HCT116 (cell line): ENCODE data around the gene SRL. TPM values are rescaled to one million over a fixed set of nuclear protein-coding genes. Genes with fewer than 3 reads are reported as not detected.

Experiments
- ATAC-seq: fragments of 200-7000 bp; cut with Tn5 transposase; 2 replicates; pipeline ENCODE4 v1.9.1; 2020; ENCODE audit warnings: mild to moderate bottlenecking, moderate library complexity
- BruUV-seq: library from RNA; stranded (reverse); fragments of 400-500 nt; replicated peaks from 2 replicates; lab custom pipeline; 2021; lab: Mats Ljungman, UMichigan
- CTCF ChIA-PET: fragments of 300-600 bp; sonication (Branson Sonifier 250); formaldehyde crosslinking; loops from one replicate; lab custom pipeline; 2021; ENCODE audit warnings: antibody characterized with exemption; lab: Charles Lee
- POLR2A ChIA-PET: fragments of 300-600, 350-600 bp; sonication (Branson Sonifier 250); formaldehyde crosslinking; loops from one replicate; lab custom pipeline; 2021; ENCODE audit warnings: antibody characterized with exemption; lab: Charles Lee
- RAD21 ChIA-PET, 2 experiments: fragments of 300-600 bp; sonication (Branson Sonifier 250); formaldehyde crosslinking; loops; one replicate each; lab custom pipeline; 2023; ENCODE audit warnings: low total read pairs in 2 of 2; ENCODE audit not compliant: uncharacterized antibody in 2 of 2, unreplicated experiment in 2 of 2, low non-redundant PET in 1 of 2; lab: Charles Lee
- DNase-seq: peaks from one replicate; pipeline ENCODE4 v3.0.0-alpha.2; 2010; ENCODE audit warnings: low read depth, low spot score
- H2AFZ ChIP-seq: fragments of 200-600 bp; shearing (Covaris generic), sonication (generic); 2 replicates; pipeline ENCODE4 v1.6.1; 2017; ENCODE audit warnings: low read depth, mixed run types, mixed read lengths, antibody characterized with exemption, low read length; ENCODE audit not compliant: poor library complexity, severe bottlenecking
- H3K27ac ChIP-seq: 2 replicates; pipeline ENCODE4 v1.5.1; 2012; ENCODE audit warnings: low read depth, low read length
- H3K27me3 ChIP-seq: fragments of 200-600 bp; sonication (generic); 2 replicates; pipeline ENCODE4 v1.6.1; 2016; ENCODE audit warnings: mixed run types, low read length, mixed read lengths; ENCODE audit not compliant: insufficient read depth
- H3K36me3 ChIP-seq, 2 experiments: fragments of 200-500 bp in 1 of 2; fragments of 200-600 bp in 1 of 2; sonication (Bioruptor generic) in 1 of 2; sonication (generic) in 1 of 2; 2 replicates each; pipeline versions ENCODE4 v1.5.1 to v1.6.1; 2014 to 2016; ENCODE audit warnings: low read length in 2 of 2, inconsistent platforms in 1 of 2, mixed read lengths in 1 of 2, mixed run types in 1 of 2; ENCODE audit not compliant: insufficient read depth in 2 of 2, control insufficient read depth in 1 of 2
- H3K4me1 ChIP-seq, 2 experiments: fragments of 200-600 bp in 1 of 2; sonication (generic) in 1 of 2; 2 replicates each; pipeline versions ENCODE4 v1.5.1 to v1.6.1; 2012 to 2017; ENCODE audit warnings: low read length in 2 of 2, inconsistent platforms in 1 of 2, mild to moderate bottlenecking in 1 of 2, mixed read lengths in 1 of 2, mixed run types in 1 of 2, moderate library complexity in 1 of 2; ENCODE audit not compliant: insufficient read depth in 2 of 2, control insufficient read depth in 1 of 2
- H3K4me2 ChIP-seq: fragments of 200-600 bp; sonication (generic); 2 replicates; pipeline ENCODE4 v1.6.1; 2017; ENCODE audit warnings: mixed run types, low read length, mixed read lengths
- H3K4me3 ChIP-seq, 2 experiments: fragments of 200-600 bp in 1 of 2; sonication (generic) in 1 of 2; replicated peaks in 1 of 2; 2 replicates each; pipeline ENCODE4 v1.5.1; 2011 to 2016; ENCODE audit warnings: low read length in 2 of 2, control low read depth in 1 of 2, low read depth in 1 of 2, mild to moderate bottlenecking in 1 of 2, mixed read lengths in 1 of 2, mixed run types in 1 of 2
- H3K79me2 ChIP-seq: fragments of 200-600 bp; sonication (generic); 2 replicates; pipeline ENCODE4 v1.6.1; 2017; ENCODE audit warnings: mild to moderate bottlenecking, mixed run types, low read length, moderate library complexity, mixed read lengths; ENCODE audit not compliant: insufficient read depth
- H3K9ac ChIP-seq: fragments of 200-600 bp; sonication (generic); 2 replicates; pipeline ENCODE4 v1.6.1; 2016; ENCODE audit warnings: low read length, mixed read lengths
- H3K9me2 ChIP-seq: fragments of 200-600 bp; sonication (generic), shearing (Covaris generic); 2 replicates; pipeline ENCODE4 v1.6.1; 2017; ENCODE audit warnings: mixed run types, mild to moderate bottlenecking, moderate library complexity; ENCODE audit not compliant: insufficient read depth
- H3K9me3 ChIP-seq, 2 experiments: fragments of 200-500 bp in 1 of 2; fragments of 200-600 bp in 1 of 2; sonication (Bioruptor generic) in 1 of 2; sonication (generic) in 1 of 2; 2 replicates each; pipeline ENCODE4 v1.6.1; 2014 to 2017; ENCODE audit warnings: low read length in 2 of 2, mixed read lengths in 2 of 2, inconsistent platforms in 1 of 2, low read depth in 1 of 2, mild to moderate bottlenecking in 1 of 2, mixed run types in 1 of 2, moderate library complexity in 1 of 2; ENCODE audit not compliant: control insufficient read depth in 1 of 2, insufficient read depth in 1 of 2
- H4K20me1 ChIP-seq: fragments of 200-600 bp; sonication (generic), shearing (Covaris generic); 2 replicates; pipeline ENCODE4 v1.6.1; 2017; ENCODE audit warnings: mixed run types, mild to moderate bottlenecking, moderate library complexity; ENCODE audit not compliant: insufficient read depth
- ATF3 ChIP-seq: IDR thresholded peaks from 2 replicates; pipeline ENCODE4 v1.6.1; 2012
- CTCF ChIP-seq, 3 experiments: fragments of 200-600 bp in 1 of 3; sonication (generic) in 1 of 3; IDR thresholded peaks in 2 of 3; conservative IDR thresholded peaks in 1 of 3; 2 replicates each; pipeline ENCODE4 v1.5.1; 2012 to 2017; ENCODE audit warnings: low read depth in 2 of 3, low read length in 2 of 3, antibody characterized with exemption in 1 of 3, borderline replicate concordance in 1 of 3, control low read depth in 1 of 3, mild to moderate bottlenecking in 1 of 3, mixed read lengths in 1 of 3, mixed run types in 1 of 3, moderate library complexity in 1 of 3; ENCODE audit not compliant: insufficient read depth in 1 of 3
- EZH2 ChIP-seq: fragments of 200-600 bp; sonication (generic); IDR thresholded peaks from 2 replicates; pipeline ENCODE4 v1.6.1; 2017; ENCODE audit warnings: antibody characterized with exemption, mixed run types
- EZH2phosphoT487 ChIP-seq: fragments of 200-600 bp; IDR thresholded peaks from 2 replicates; pipeline ENCODE4 v1.6.1; 2018; ENCODE audit warnings: antibody characterized with exemption, borderline replicate concordance
- FOSL1 ChIP-seq: IDR thresholded peaks from 2 replicates; pipeline ENCODE4 v1.6.1; 2012; ENCODE audit warnings: low read depth
- POLR2A ChIP-seq: IDR thresholded peaks from 2 replicates; pipeline ENCODE4 v1.7.0; 2011; ENCODE audit warnings: borderline replicate concordance; ENCODE audit not compliant: insufficient read depth, insufficient read length; ENCODE audit errors: extremely low read depth
- POLR2AphosphoS5 ChIP-seq: IDR thresholded peaks from 2 replicates; pipeline ENCODE4 v1.6.1; 2011; ENCODE audit warnings: mild to moderate bottlenecking, low read depth, low read length, moderate library complexity
- RAD21 ChIP-seq: IDR thresholded peaks from 2 replicates; pipeline ENCODE4 v1.6.1; 2012; ENCODE audit warnings: low read depth, mild to moderate bottlenecking
- REST ChIP-seq: IDR thresholded peaks from 2 replicates; pipeline ENCODE4 v1.6.1; 2012; ENCODE audit warnings: low read depth
- SP1 ChIP-seq: IDR thresholded peaks from 2 replicates; pipeline ENCODE4 v1.6.1; 2012; ENCODE audit warnings: low read depth
- YY1 ChIP-seq: IDR thresholded peaks from 2 replicates; pipeline ENCODE4 v1.6.1; 2011; ENCODE audit warnings: low read length, low read depth, moderate library complexity, mild to moderate bottlenecking; ENCODE audit not compliant: insufficient replicate concordance; ENCODE audit errors: extremely low read depth
- ZBTB33 ChIP-seq: IDR thresholded peaks from 2 replicates; pipeline ENCODE4 v1.6.1; 2011; ENCODE audit warnings: mild to moderate bottlenecking, low read length, moderate library complexity; ENCODE audit not compliant: insufficient replicate concordance; ENCODE audit errors: extremely low read depth
- ZFX ChIP-seq: fragments of 450-650 bp; IDR thresholded peaks from 2 replicates; pipeline ENCODE4 v1.6.1; 2017
- intact Hi-C: fragments of 100-400 bp; cut with micrococcal nuclease; formaldehyde crosslinking; loops from 2 replicates; pipeline ENCODE4 v1.10.0; 2022
- total RNA-seq: library from RNA; stranded (reverse); gene quantifications from one replicate; pipeline ENCODE4 v1.2.1, GENCODE V29; 2021; ENCODE audit not compliant: unreplicated experiment

The SRL gene
- total RNA-seq, 1 experiment from 2014 or later, result not detected

GRCh38 chr16:4277987-4278513 lies 36.2 kb upstream of the SRL start:
- H3K4me1 ChIP-seq, result peaks cover 0 to 17% of the 10 kb centered on the region in 2 experiments; a peak in 3 of 4 replicates
- no peak for ATAC-seq
- RAD21 ChIA-PET, result no interaction called here
- POLR2A ChIA-PET, result no interaction called here
- no peaks in the 10 kb centered on the region for H3K27me3 ChIP-seq
- no peaks in the 10 kb centered on the region for H3K9me2 ChIP-seq
- no peak overlapping the region for H2AFZ ChIP-seq
- no peak overlapping the region for H3K27ac ChIP-seq
- no TSS peak for BruUV-seq
- H3K9ac ChIP-seq, result no peak overlapping the region
- H3K4me3 ChIP-seq, result no peak overlapping the region
- CTCF ChIA-PET, result interaction anchor here (1.0 to 3.8 kb wide), 3 partner anchors 11 to 24 kb away, joined by 3 to 21 read pairs (median 4); no protein-coding TSS in a partner anchor
- H3K36me3 ChIP-seq, result no peaks in the 10 kb centered on the region
- peaks cover 0 to 5% of the 10 kb centered on the region in 2 experiments; a peak in 1 of 4 replicates for H3K9me3 ChIP-seq
- intact Hi-C loops, result no loop called here
- H3K4me2 ChIP-seq, result no peak overlapping the region
- no peak for TF ChIP-seq POLR2A
- no peak for TF ChIP-seq ZBTB33
- TF ChIP-seq CTCF (IDR thresholded peaks at IDR 0.05 in 2 of 3, conservative IDR thresholded peaks at IDR 0.05 in 1 of 3; ENCODE audit: borderline replicate concordance in 1 of 3, insufficient read depth in 1 of 3, low read depth in 2 of 3, low read length in 2 of 3), result no peak
- TF ChIP-seq EZH2phosphoT487, result no peak
- no peak for TF ChIP-seq ATF3
- no peak for TF ChIP-seq YY1
- no peak for TF ChIP-seq POLR2AphosphoS5
- TF ChIP-seq FOSL1, result no peak
- no peak for TF ChIP-seq EZH2
- no peak for TF ChIP-seq ZFX
- TF ChIP-seq RAD21, result no peak
- TF ChIP-seq SP1, result no peak
- no peak for TF ChIP-seq REST
- TF ChIP-seq, all 23 proteins: peak for 0
- no peak for DNase-seq
- Histone ChIP-seq H3K79me2 (no peaks in the 10 kb centered on the region), H4K20me1 (no peaks in the 10 kb centered on the region)
